Measurements from ENCODE around the gene PLXNA4. TPM values are rescaled to one million over a fixed set of nuclear protein-coding genes. Genes with fewer than 3 reads are reported as not detected.

Gene PLXNA4
- total and polyA plus RNA-seq, 2 experiments from 2014 or later, result 0.08 to 0.80 TPM

DNA sequence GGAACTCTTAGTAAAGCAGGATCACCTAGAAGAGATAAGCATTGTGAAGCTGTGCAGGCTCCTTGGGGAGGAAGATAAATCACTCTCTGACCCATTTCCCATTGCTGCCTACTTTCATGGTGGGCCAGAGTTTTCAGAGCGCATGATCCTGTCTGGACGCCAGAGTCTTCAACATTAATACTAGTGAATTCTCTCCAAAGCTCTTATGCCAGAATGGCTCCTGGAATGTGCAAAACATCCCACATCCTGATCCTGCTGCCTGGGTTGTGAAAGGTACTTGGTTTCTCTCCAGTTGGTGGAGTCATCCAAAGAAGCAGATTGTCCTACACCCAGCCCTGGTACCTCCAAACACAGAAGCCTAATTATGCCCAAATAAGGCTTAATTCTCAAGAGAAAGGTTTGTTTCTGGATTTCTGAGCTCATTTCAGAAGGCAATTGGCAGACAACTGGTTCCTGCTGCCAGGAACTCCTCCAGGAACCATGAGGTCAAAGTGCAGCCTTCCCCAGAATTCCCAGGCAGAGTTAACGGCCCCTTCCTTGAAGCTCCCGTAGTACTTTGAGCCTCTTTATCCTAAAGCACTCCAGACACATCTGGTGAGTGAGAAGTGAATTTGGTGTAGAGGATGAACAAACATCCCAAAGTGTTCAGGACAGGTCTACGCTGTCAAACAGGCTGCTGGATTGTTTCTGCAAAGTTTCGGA lies 495.2 kb downstream of the PLXNA4 start (continued):
- TF ChIP-seq ETS1 (IDR thresholded peaks at IDR 0.05) (no peak), EZH2phosphoT487 (IDR thresholded peaks at IDR 0.05; ENCODE audit: unreplicated experiment) (no peak), ZNF331 (CRISPR knock-in tag; IDR thresholded peaks at IDR 0.05; ENCODE audit: low read depth) (no peak)

GRCh38 chr7:132080467-132080866 lies 495.8 kb downstream of the PLXNA4 start:
- H3K4me3 Mint-ChIP-seq, result no peak overlapping the region
- DNase-seq (ENCODE audit: low spot score) (no peak), ATAC-seq (no peak)
- H3K27me3 Mint-ChIP-seq (ENCODE audit: insufficient read depth, low read depth, poor library complexity), result peaks cover 3% of the 10 kb centered on the region
- H3K9me3 Mint-ChIP-seq, result no peaks in the 10 kb centered on the region
- Histone ChIP-seq H3K27me3 (ENCODE audit: insufficient read depth) (no peaks in the 10 kb centered on the region), H3K79me2 (replicated peaks; ENCODE audit: insufficient read depth) (no peaks in the 10 kb centered on the region), H3F3A (replicated peaks; ENCODE audit: low read depth) (no peaks in the 10 kb centered on the region), H3K4me1 (ENCODE audit: insufficient read depth) (no peaks in the 10 kb centered on the region; the same call in 1 of the 2 replicates), H2AFZ (no peak overlapping the region), H3K4me2 (no peak overlapping the region), H3K36me3 (ENCODE audit: insufficient read depth) (no peaks in the 10 kb centered on the region), H3K9me2 (ENCODE audit: insufficient read depth) (peaks cover 7% of the 10 kb centered on the region), H3K27ac (ENCODE audit: low read depth) (no peak overlapping the region), H4K20me1 (replicated peaks; ENCODE audit: insufficient read depth) (no peaks in the 10 kb centered on the region), H3K4me3 (no peak overlapping the region)
- no peaks in the 10 kb centered on the region for H3K36me3 Mint-ChIP-seq (ENCODE audit: low read depth)
- TF ChIP-seq JUNB (IDR thresholded peaks at IDR 0.05; ENCODE audit: unreplicated experiment) (no peak), ZNF462 (CRISPR knock-in tag; IDR thresholded peaks at IDR 0.05) (no peak), CREB1 (CRISPR knock-in tag; IDR thresholded peaks at IDR 0.05; ENCODE audit: low read depth) (no peak), EZH2 (IDR thresholded peaks at IDR 0.05; ENCODE audit: low read depth, unreplicated experiment) (no peak), ETS1 (IDR thresholded peaks at IDR 0.05) (no peak), ZNF331 (CRISPR knock-in tag; IDR thresholded peaks at IDR 0.05; ENCODE audit: low read depth) (no peak), EZH2phosphoT487 (IDR thresholded peaks at IDR 0.05; ENCODE audit: unreplicated experiment) (no peak), POLR2AphosphoS5 (IDR thresholded peaks at IDR 0.05; ENCODE audit: low read depth) (no peak), NANOG (IDR thresholded peaks at IDR 0.05; ENCODE audit: borderline replicate concordance) (no peak)
- TF ChIP-seq, protein P1, sequence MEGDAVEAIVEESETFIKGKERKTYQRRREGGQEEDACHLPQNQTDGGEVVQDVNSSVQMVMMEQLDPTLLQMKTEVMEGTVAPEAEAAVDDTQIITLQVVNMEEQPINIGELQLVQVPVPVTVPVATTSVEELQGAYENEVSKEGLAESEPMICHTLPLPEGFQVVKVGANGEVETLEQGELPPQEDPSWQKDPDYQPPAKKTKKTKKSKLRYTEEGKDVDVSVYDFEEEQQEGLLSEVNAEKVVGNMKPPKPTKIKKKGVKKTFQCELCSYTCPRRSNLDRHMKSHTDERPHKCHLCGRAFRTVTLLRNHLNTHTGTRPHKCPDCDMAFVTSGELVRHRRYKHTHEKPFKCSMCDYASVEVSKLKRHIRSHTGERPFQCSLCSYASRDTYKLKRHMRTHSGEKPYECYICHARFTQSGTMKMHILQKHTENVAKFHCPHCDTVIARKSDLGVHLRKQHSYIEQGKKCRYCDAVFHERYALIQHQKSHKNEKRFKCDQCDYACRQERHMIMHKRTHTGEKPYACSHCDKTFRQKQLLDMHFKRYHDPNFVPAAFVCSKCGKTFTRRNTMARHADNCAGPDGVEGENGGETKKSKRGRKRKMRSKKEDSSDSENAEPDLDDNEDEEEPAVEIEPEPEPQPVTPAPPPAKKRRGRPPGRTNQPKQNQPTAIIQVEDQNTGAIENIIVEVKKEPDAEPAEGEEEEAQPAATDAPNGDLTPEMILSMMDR (conservative IDR thresholded peaks at IDR 0.05; ENCODE audit: low read depth in 2 of 2), result no peak
- H3K4me1 Mint-ChIP-seq, result peaks cover 18% of the 10 kb centered on the region
- no peak overlapping the region for H3K27ac Mint-ChIP-seq

Data from GM23338 (cell line).